Activated naive CD4-positive, alpha-beta T cell treated with anti-CD3 and anti-CD28 coated beads, Interleukin-2, amount 50 U/mL, for 24 hours (primary cell): ENCODE results near the gene SUMO2.
"Not testable (repeated sequence)": the region's sequence is repeated elsewhere in the genome, so short reads cannot be mapped to it uniquely, and the experiment has no call there.

Experiments
- H3K27ac Mint-ChIP-seq: one replicate; pipeline ENCODE4 v1.8.0; 2021; ENCODE audit warnings: mild to moderate bottlenecking, mixed read lengths
- H3K27me3 Mint-ChIP-seq: one replicate; pipeline ENCODE4 v1.8.0; 2021; ENCODE audit warnings: mixed read lengths
- H3K36me3 Mint-ChIP-seq: one replicate; pipeline ENCODE4 v1.8.0; 2021; ENCODE audit warnings: mixed read lengths
- H3K4me1 Mint-ChIP-seq: one replicate; pipeline ENCODE4 v1.8.0; 2021; ENCODE audit warnings: mixed read lengths
- H3K4me3 Mint-ChIP-seq: one replicate; pipeline ENCODE4 v1.8.0; 2021; ENCODE audit warnings: mild to moderate bottlenecking, mixed read lengths
- H3K9me3 Mint-ChIP-seq: one replicate; pipeline ENCODE4 v1.8.0; 2021; ENCODE audit warnings: mixed read lengths

Gene SUMO2

GRCh38 chr17:75135946-75136345, 46.8 kb downstream of the SUMO2 start:
- Mint-ChIP-seq H3K36me3 (peaks cover 1% of the 10 kb centered on the region), H3K4me1 (peaks cover 6% of the 10 kb centered on the region), H3K9me3 (no peaks in the 10 kb centered on the region), H3K27me3 (no peaks in the 10 kb centered on the region), H3K27ac (peak overlapping the region; percentile 55), H3K4me3 (no peak overlapping the region)

- Mint-ChIP-seq H3K27ac (peak overlapping the region; percentile 55), H3K9me3 (no peaks in the 10 kb centered on the region), H3K4me1 (peaks cover 8% of the 10 kb centered on the region), H3K27me3 (no peaks in the 10 kb centered on the region), H3K4me3 (no peak overlapping the region), H3K36me3 (peaks cover 1% of the 10 kb centered on the region)
Observed at GRCh38 chr17:75135452-75135851, 47.3 kb downstream of the SUMO2 start.

- H3K27me3 Mint-ChIP-seq, H3K9me3 Mint-ChIP-seq, H3K4me3 Mint-ChIP-seq, H3K36me3 Mint-ChIP-seq: not testable (repeated sequence)
- H3K4me1 Mint-ChIP-seq: peaks cover 11% of the 10 kb centered on the region
- H3K27ac Mint-ChIP-seq: peak overlapping the region; percentile 88
Observed at GRCh38 chr17:75133607-75134347, 49.0 kb downstream of the SUMO2 start.

GRCh38 chr17:75133001-75133400, 49.8 kb downstream of the SUMO2 start:
- Mint-ChIP-seq H3K4me3 (no peak overlapping the region), H3K36me3 (peaks cover 1% of the 10 kb centered on the region), H3K9me3 (no peaks in the 10 kb centered on the region), H3K27ac (peak overlapping the region; percentile 77), H3K27me3 (no peaks in the 10 kb centered on the region), H3K4me1 (peaks cover 11% of the 10 kb centered on the region)

DNA sequence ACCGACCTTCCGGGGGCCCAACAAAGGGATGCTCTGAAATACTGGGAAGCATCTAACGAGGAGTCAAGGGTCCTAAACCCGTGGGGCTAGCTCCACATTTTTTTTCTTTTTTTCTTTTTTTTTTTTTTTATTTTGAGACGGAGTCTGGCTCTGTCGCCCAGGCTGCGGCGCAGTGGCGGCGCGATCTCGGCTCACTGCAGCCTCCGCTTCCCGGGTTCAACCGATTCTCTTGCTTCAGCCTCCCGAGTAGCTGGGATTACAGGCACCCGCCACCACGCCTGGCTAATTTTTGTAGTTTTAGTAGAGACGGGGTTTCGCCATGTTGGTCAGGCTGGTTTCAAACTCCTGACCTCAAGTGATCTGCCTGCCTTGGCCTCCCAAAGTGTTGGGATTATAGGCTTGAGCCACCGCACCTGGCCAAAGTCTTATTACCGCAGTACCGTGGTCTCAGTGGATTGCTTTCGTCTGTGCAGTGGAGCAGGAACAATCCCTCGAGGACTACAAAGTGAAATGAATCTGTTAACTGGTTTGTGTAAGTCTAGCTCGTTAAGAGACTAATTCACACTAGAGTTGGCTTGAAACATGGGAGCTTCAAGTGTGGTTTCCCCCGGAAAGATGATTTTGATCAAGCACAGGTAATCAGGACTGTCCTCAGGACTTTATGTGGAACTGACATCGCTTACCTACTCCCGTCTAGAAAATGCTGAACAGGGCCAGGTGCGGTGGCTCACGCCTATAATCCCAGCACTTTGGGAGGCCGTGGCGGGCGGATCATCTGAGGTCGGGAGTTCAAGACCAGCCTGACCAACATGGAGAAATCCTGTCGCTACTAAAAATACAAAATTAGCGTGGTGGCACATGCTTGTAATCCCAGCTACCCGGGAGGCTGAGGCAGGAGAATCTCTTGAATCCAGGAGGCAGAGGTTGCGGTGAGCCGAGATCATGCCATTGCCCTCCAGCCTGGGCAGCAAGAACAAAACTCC, 50.5 kb downstream of the SUMO2 start:
- Mint-ChIP-seq H3K4me3 (peak overlapping the region; percentile 87), H3K27ac (peak overlapping the region; percentile 79), H3K4me1 (peaks cover 11% of the 10 kb centered on the region)
- not testable (repeated sequence) for H3K9me3 Mint-ChIP-seq, H3K36me3 Mint-ChIP-seq, H3K27me3 Mint-ChIP-seq

- Mint-ChIP-seq H3K4me3 (peak within 1 kb of the TSS; percentile 91), H3K4me1 (peaks cover 11% of the 10 kb centered on the region), H3K36me3 (peaks cover 1% of the 10 kb centered on the region), H3K27me3 (no peaks in the 10 kb centered on the region), H3K27ac (peak within 1 kb of the TSS; percentile 95), H3K9me3 (no peaks in the 10 kb centered on the region)
Observed at GRCh38 chr17:75131278-75132017, 51.3 kb downstream of the SUMO2 start, which contains the start of gene NT5C. Gene NT5C (minus strand): TSS chr17:75131742. CDS start chr17:75131707, 35 bp downstream.

- Mint-ChIP-seq H3K4me3 (peak overlapping the region; percentile 91), H3K27me3 (no peaks in the 10 kb centered on the region), H3K36me3 (peaks cover under 1% of the 10 kb centered on the region), H3K27ac (peak overlapping the region; percentile 95), H3K4me1 (peaks cover 18% of the 10 kb centered on the region), H3K9me3 (no peaks in the 10 kb centered on the region)
Observed at GRCh38 chr17:75130632-75131277, 52.0 kb downstream of the SUMO2 start.

- Mint-ChIP-seq H3K9me3 (no peaks in the 10 kb centered on the region), H3K4me1 (peaks cover 23% of the 10 kb centered on the region), H3K27me3 (no peaks in the 10 kb centered on the region), H3K27ac (peak overlapping the region; percentile 95), H3K36me3 (no peaks in the 10 kb centered on the region), H3K4me3 (peak overlapping the region; percentile 91)
Observed at GRCh38 chr17:75130059-75130631, 52.6 kb downstream of the SUMO2 start.

GRCh38 chr17:75129576-75129975, 53.2 kb downstream of the SUMO2 start:
- Mint-ChIP-seq H3K4me1 (peaks cover 28% of the 10 kb centered on the region), H3K36me3 (no peaks in the 10 kb centered on the region), H3K9me3 (no peaks in the 10 kb centered on the region), H3K27ac (no peak overlapping the region), H3K4me3 (peak overlapping the region; percentile 42), H3K27me3 (no peaks in the 10 kb centered on the region)

DNA sequence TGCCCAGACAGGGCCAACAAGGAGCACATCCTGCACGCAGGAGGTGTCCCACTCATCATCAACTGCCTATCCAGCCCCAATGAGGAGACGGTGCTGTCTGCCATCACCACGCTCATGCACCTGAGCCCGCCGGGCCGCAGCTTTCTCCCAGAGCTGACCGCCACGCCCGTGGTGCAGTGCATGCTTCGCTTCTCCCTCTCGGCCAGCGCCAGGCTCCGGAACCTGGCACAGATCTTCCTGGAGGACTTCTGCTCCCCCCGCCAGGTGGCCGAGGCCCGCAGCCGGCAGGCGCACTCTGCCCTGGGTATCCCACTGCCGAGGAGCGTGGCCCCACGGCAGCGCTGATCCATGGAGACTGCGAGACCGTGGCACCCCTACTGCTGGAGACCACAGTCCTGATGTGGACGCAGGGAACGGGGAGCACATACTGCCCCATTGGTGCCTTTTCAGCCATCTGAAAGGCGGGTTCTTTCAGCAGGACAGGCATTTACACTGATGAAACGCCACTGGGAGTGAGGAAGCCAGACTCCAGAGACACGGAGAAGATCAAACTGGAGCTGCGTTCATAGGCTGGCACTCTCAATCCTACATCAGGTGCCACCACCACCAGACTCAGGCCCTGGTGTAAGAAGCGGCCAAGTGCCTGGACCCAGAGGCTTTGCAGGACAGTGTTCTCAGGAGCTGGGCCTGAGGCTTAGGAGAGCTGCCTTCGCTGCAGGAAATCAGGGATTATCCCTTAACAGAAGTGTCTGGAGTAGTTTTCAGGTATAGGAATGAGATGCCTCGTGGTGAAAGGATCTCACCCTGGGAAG, 53.9 kb downstream of the SUMO2 start:
- Mint-ChIP-seq H3K9me3 (no peaks in the 10 kb centered on the region), H3K27me3 (no peaks in the 10 kb centered on the region), H3K27ac (no peak overlapping the region), H3K36me3 (no peaks in the 10 kb centered on the region), H3K4me1 (peaks cover 35% of the 10 kb centered on the region), H3K4me3 (peak overlapping the region; percentile 42)

- not testable (repeated sequence) for H3K36me3 Mint-ChIP-seq, H3K27ac Mint-ChIP-seq, H3K4me3 Mint-ChIP-seq, H3K9me3 Mint-ChIP-seq, H3K27me3 Mint-ChIP-seq
- H3K4me1 Mint-ChIP-seq: peaks cover 37% of the 10 kb centered on the region
Observed at GRCh38 chr17:75127936-75128335, 54.8 kb downstream of the SUMO2 start.

GRCh38 chr17:75126954-75127353, 55.8 kb downstream of the SUMO2 start:
- H3K9me3 Mint-ChIP-seq: no peaks in the 10 kb centered on the region
- no peaks in the 10 kb centered on the region for H3K36me3 Mint-ChIP-seq
- no peaks in the 10 kb centered on the region for H3K27me3 Mint-ChIP-seq
- no peak overlapping the region for H3K27ac Mint-ChIP-seq
- H3K4me1 Mint-ChIP-seq: peaks cover 32% of the 10 kb centered on the region
- H3K4me3 Mint-ChIP-seq: no peak overlapping the region

GRCh38 chr17:75125984-75126383, 56.8 kb downstream of the SUMO2 start:
- no peaks in the 10 kb centered on the region for H3K27me3 Mint-ChIP-seq
- no peak overlapping the region for H3K4me3 Mint-ChIP-seq
- no peaks in the 10 kb centered on the region for H3K9me3 Mint-ChIP-seq
- peak overlapping the region; percentile 19 for H3K27ac Mint-ChIP-seq
- H3K4me1 Mint-ChIP-seq: peaks cover 32% of the 10 kb centered on the region
- H3K36me3 Mint-ChIP-seq: peaks cover under 1% of the 10 kb centered on the region

GRCh38 chr17:75124819-75125162, 58.0 kb downstream of the SUMO2 start:
- H3K27me3 Mint-ChIP-seq: no peaks in the 10 kb centered on the region
- peak overlapping the region; percentile 41 for H3K27ac Mint-ChIP-seq
- H3K9me3 Mint-ChIP-seq: no peaks in the 10 kb centered on the region
- H3K4me1 Mint-ChIP-seq: peaks cover 29% of the 10 kb centered on the region
- peaks cover 2% of the 10 kb centered on the region for H3K36me3 Mint-ChIP-seq
- no peak overlapping the region for H3K4me3 Mint-ChIP-seq
